Measurements from ENCODE around the gene BCL11B.

BCL11B gene

DNA sequence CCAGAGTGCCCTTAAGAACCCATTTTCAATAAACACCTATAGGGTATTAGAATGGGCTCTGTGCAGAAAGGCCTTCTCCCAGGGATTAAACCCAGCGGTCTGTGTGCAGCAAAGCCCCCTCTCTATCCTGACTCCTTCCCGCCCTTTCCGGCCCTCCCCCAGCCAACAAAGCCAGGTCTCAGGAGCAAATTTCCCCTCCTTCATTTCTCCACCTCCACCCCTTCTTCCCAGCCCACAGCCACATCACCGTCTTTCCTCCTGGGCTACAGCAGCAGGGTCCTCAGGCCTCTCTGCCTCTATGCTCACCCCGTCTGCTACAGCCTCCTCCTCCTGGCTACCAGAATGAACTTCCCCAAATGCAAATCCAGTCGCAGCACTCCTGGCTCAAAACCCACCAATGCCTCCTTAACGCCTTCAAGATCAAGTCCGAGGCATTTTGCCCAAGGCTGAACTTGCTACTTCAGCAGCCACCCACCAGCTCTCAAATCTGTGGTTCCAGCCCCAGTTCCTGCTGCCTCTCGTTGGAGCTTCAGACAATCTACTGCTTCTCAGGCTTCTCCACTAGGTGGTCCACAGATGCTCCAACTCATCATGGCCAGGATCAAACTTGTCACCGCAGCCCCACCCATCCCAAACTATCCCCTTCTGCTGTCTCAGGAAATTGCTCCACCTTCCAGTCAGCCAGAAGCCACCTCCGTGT, 134.8 kb downstream of the BCL11B start:
- TF ChIP-seq, protein P1, sequence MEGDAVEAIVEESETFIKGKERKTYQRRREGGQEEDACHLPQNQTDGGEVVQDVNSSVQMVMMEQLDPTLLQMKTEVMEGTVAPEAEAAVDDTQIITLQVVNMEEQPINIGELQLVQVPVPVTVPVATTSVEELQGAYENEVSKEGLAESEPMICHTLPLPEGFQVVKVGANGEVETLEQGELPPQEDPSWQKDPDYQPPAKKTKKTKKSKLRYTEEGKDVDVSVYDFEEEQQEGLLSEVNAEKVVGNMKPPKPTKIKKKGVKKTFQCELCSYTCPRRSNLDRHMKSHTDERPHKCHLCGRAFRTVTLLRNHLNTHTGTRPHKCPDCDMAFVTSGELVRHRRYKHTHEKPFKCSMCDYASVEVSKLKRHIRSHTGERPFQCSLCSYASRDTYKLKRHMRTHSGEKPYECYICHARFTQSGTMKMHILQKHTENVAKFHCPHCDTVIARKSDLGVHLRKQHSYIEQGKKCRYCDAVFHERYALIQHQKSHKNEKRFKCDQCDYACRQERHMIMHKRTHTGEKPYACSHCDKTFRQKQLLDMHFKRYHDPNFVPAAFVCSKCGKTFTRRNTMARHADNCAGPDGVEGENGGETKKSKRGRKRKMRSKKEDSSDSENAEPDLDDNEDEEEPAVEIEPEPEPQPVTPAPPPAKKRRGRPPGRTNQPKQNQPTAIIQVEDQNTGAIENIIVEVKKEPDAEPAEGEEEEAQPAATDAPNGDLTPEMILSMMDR (IDR thresholded peaks at IDR 0.05) = no peak
- H3K27ac ChIP-seq = no peak overlapping the region
- H3K4me3 ChIP-seq = no peak overlapping the region
- DNase-seq (ENCODE audit: low spot score) = no peak

DNA sequence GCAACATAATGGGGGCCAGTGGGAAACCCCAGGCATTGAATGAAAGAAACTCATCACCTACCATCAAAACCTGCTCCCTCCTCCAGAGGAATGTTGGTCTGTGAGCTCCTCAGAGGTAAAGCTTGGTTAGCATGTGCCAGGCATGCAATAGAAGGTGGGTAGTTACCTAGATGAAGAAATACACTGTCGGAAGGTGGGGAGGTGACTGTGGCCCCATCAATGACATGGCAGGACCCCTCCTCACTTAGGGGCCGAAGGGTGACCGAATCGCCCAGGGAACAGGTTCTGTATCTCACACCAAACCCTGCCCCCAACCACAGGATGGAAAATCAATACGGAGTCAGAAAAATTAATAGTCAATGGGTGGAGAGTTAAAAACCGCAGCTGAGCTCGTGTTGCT, 135.6 kb downstream of the BCL11B start:
- Histone ChIP-seq H3K4me3 (no peak overlapping the region), H3K27ac (no peak overlapping the region)
- TF ChIP-seq, protein P1 (IDR thresholded peaks at IDR 0.05) = no peak
- DNase-seq (ENCODE audit: low spot score) = no peak

DNA sequence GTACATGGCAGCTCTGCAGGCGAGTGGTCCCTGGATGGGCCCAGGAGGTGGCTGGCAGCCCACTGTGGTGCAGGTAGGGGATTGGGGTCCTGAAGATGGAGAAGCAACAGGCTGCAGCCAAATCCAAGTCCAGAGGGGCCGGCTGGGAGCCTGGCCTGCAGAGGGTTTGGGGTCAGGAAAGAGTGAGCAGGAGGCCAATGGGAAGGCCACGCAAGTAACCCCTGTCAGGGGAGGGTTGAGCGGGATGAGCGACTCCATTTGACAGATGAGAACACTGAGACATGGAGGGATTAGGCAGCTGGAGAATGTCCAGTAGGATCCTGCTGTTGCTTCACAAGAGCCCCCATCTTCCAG, 136.0 kb downstream of the BCL11B start:
- DNase-seq (ENCODE audit: low spot score) = peak; percentile 55
- TF ChIP-seq, protein P1 (IDR thresholded peaks at IDR 0.05) = no peak

DNA sequence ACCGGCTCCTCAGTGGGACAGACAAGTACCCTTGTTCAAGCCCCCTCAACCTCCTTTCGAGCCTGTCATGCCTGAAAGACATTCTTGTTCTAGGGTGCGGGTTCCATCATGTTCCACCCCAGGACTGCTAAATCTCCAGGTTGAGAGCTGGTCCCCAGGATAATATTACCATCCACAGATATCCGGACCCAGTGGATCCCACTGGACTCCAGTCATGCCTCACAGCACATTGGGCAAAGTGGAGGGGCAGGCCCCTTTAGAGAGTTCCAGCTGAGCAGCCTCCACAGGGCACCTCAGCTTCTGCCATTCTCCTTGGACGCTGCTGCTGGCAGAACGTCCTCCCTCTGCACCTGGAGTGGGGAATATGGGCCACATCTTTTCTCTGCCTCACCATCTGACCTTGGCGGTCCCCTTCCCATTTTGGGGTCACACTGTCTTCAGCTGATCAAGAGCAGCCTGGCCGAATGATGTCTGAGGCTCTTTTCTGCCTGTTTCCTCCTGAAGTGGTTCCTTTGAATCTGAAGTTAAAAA, 137.4 kb downstream of the BCL11B start:
- TF ChIP-seq, protein P1 (IDR thresholded peaks at IDR 0.05) = no peak
- no peak overlapping the region for H3K4me3 ChIP-seq
- peak; percentile 54 for DNase-seq (ENCODE audit: low spot score)
- H3K27ac ChIP-seq = no peak overlapping the region

More for the DNA sequence above, 136.0 kb downstream of the BCL11B start:
- H3K4me3 ChIP-seq = no peak overlapping the region
- H3K27ac ChIP-seq = no peak overlapping the region

DNA sequence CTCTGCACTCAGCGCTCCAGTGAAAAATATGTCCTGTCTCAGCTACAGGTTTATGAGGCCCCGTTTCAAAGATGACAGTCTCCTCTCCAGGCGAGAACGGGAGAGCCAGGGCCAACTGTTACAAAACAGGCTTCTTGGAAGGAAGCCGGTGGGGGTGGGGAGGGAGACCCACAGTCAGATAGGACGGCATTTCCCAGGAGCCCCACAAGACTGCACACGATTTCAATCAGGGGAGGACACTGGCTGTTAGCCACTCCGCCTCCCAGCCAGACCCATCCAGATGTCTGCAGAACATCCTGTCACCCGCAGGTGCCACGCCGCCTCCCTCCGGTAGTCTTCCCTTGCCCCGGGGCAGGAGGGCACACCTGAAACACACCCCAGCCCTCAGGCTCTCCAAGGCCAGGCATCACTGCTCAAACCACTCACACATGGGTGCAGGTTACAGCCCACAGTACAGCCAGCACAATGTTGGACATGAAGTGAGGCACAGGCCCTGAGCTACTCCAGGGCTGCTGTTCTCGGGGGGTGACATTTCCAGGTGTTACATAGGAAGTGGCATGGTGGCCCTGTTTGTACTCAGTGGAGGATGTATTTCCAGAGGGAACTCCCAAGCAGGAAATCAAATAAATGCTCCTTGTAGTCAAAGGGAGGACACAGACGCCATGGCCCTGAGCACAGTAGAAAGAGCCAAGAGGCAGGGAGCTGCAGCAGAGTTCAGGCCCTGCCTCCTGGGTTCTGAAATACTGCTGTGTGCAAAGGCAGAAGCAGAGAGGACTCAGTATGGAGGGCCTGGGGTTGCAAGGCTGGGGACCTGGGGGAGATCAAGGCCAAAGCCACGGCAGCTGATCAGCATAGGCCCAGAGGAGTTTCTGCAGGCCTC, 138.1 kb downstream of the BCL11B start:
- Histone ChIP-seq H3K27ac (no peak overlapping the region), H3K4me3 (no peak overlapping the region)
- DNase-seq (ENCODE audit: low spot score) = peak; percentile 66
- TF ChIP-seq, protein P1 (IDR thresholded peaks at IDR 0.05) = no peak

DNA sequence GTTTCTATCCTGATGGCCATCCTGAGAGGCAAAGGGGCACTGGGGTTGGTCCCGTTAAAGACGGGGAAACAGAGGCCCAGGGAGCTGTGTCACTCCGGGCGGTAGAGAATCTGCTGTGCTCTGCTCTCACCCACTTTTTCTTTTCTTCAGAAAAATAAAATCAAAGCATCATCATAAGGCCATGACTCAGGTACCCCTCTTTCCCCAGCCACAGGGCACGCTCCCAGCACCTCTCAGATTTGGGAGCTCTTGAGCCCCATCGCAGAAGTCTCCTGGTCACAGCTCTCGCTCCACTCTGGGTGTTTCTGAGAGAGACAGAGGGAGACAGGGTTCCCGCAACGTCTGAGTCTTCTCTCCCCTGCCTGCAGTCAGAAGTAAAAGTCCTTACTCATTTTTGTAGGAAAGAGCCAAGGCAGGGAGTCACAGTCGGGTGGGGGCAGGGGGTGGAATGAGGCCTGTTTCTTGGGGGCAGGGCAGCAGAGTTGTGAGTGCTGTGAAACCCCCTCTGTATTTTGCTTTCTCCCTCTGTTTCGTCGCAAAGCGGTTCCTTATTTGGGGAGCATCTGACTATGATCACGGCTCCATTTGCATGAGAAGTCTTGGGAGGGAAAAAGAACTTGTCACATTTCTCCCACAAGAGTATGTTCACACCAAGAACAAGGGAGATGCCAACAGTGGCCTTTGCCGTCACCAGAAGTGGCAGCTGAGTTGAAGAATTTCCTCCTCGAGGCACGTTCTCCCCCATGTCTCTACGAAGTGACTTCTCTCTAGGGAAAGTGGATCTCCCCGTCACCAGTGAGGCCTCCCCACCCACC, 139.0 kb downstream of the BCL11B start:
- Histone ChIP-seq H3K27ac (no peak overlapping the region), H3K4me3 (no peak overlapping the region)
- TF ChIP-seq, protein P1 (IDR thresholded peaks at IDR 0.05) = no peak
- DNase-seq (ENCODE audit: low spot score) = peak; percentile 55

All from coronary artery (tissue), 2 donors.